Measurements from ENCODE around the gene TRAF3. TPM values are rescaled to one million over a fixed set of nuclear protein-coding genes. Genes with fewer than 3 reads are reported as not detected.

The TRAF3 gene
- polyA plus RNA-seq, 1 of the 3 experiments (the other 2 are of a cell fraction): 17.9 TPM

GRCh38 chr14:102752239-102752847 is 24.9 kb upstream of the TRAF3 start:
- no peak overlapping the region for H3K27ac ChIP-seq (ENCODE audit: low read depth in 2 of 2, low read length in 1 of 2)
- H3K4me3 ChIP-seq (ENCODE audit: low read depth in 2 of 2, low read length in 1 of 2): no peak overlapping the region
- no peak overlapping the region for H3K9ac ChIP-seq
- H3K79me2 ChIP-seq (ENCODE audit: insufficient read depth): no peaks in the 10 kb centered on the region
- H3K4me2 ChIP-seq: no peak overlapping the region
- CTCF ChIA-PET: interaction anchor here (2.4 kb wide), 1 partner anchor 58 kb away, joined by 7 read pairs; no protein-coding TSS in a partner anchor
- POLR2A ChIA-PET: no interaction called here
- H3K4me1 ChIP-seq (ENCODE audit: control insufficient read depth in 1 of 2, insufficient read depth in 2 of 2, low read depth in 1 of 2, low read length in 1 of 2): peaks cover 0 to 7% of the 10 kb centered on the region in 2 experiments; a peak in 1 of 4 replicates
- no peak for TF ChIP-seq RCOR1 (IDR thresholded peaks at IDR 0.05; ENCODE audit: low read length)
- TF ChIP-seq JUND (IDR thresholded peaks at IDR 0.05): no peak
- TF ChIP-seq RXRA (IDR thresholded peaks at IDR 0.05; ENCODE audit: borderline replicate concordance, low read depth): no peak
- no peak for TF ChIP-seq RAD21 (IDR thresholded peaks at IDR 0.05; ENCODE audit: low read length)
- TF ChIP-seq FOXJ3 (CRISPR knock-in tag; IDR thresholded peaks at IDR 0.05): no peak
- no peak for TF ChIP-seq EP300 (IDR thresholded peaks at IDR 0.05; ENCODE audit: borderline replicate concordance in 1 of 2, low read depth in 1 of 2, low read length in 1 of 2)
- TF ChIP-seq REST (IDR thresholded peaks at IDR 0.05; ENCODE audit: low read depth, low read length): no peak
- TF ChIP-seq, protein P1, sequence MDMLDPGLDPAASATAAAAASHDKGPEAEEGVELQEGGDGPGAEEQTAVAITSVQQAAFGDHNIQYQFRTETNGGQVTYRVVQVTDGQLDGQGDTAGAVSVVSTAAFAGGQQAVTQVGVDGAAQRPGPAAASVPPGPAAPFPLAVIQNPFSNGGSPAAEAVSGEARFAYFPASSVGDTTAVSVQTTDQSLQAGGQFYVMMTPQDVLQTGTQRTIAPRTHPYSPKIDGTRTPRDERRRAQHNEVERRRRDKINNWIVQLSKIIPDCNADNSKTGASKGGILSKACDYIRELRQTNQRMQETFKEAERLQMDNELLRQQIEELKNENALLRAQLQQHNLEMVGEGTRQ (IDR thresholded peaks at IDR 0.05; ENCODE audit: borderline replicate concordance, low read depth, low read length): no peak
- no peak overlapping the region for H2AFZ ChIP-seq (ENCODE audit: low read depth)
- H3K27me3 ChIP-seq (ENCODE audit: insufficient read depth): no peaks in the 10 kb centered on the region
- no peaks in the 10 kb centered on the region for H3K9me2 ChIP-seq
- no peaks in the 10 kb centered on the region for H4K20me1 ChIP-seq (ENCODE audit: insufficient read depth)
- H3F3A ChIP-seq (replicated peaks; ENCODE audit: insufficient read depth): no peaks in the 10 kb centered on the region
- H3K36me3 ChIP-seq (replicated peaks in 1 of 2; ENCODE audit: control insufficient read depth in 1 of 2, insufficient read depth in 2 of 2, low read length in 1 of 2): no peaks in the 10 kb centered on the region
- no peaks in the 10 kb centered on the region for H3K9me3 ChIP-seq
- 88% methylated on average over 8 of the region's 14 CpGs for WGBS (ENCODE audit: low lambda C conversion rate)
- no peak for DNase-seq

- no peaks in the 10 kb centered on the region for H3K27me3 ChIP-seq (ENCODE audit: insufficient read depth)
- H3K4me3 ChIP-seq (ENCODE audit: low read depth in 2 of 2, low read length in 1 of 2): no peak overlapping the region
- H3K4me2 ChIP-seq: no peak overlapping the region
- no peaks in the 10 kb centered on the region for H3F3A ChIP-seq (replicated peaks; ENCODE audit: insufficient read depth)
- no peak overlapping the region for H3K9ac ChIP-seq
- H3K9me3 ChIP-seq: no peaks in the 10 kb centered on the region
- H4K20me1 ChIP-seq (ENCODE audit: insufficient read depth): no peaks in the 10 kb centered on the region
- H3K79me2 ChIP-seq (ENCODE audit: insufficient read depth): no peaks in the 10 kb centered on the region
- no peaks in the 10 kb centered on the region for H3K9me2 ChIP-seq
- no peaks in the 10 kb centered on the region for H3K36me3 ChIP-seq (replicated peaks in 1 of 2; ENCODE audit: control insufficient read depth in 1 of 2, insufficient read depth in 2 of 2, low read length in 1 of 2)
- no peak overlapping the region for H3K27ac ChIP-seq (ENCODE audit: low read depth in 2 of 2, low read length in 1 of 2)
- WGBS (ENCODE audit: low lambda C conversion rate): 72% methylated on average over 10 of the region's 17 CpGs
- DNase-seq: no peak
- no peak overlapping the region for H2AFZ ChIP-seq (ENCODE audit: low read depth)
- TF ChIP-seq EZH2phosphoT487 (IDR thresholded peaks at IDR 0.05; ENCODE audit: borderline replicate concordance, low read depth): no peak
- no peak for TF ChIP-seq RCOR1 (IDR thresholded peaks at IDR 0.05; ENCODE audit: low read length)
- TF ChIP-seq RXRA (IDR thresholded peaks at IDR 0.05; ENCODE audit: borderline replicate concordance, low read depth): no peak
- no peak for TF ChIP-seq GATA2 (CRISPR knock-in tag; IDR thresholded peaks at IDR 0.05)
- peaks cover 0 to 5% of the 10 kb centered on the region in 2 experiments; a peak in 1 of 4 replicates for H3K4me1 ChIP-seq (ENCODE audit: control insufficient read depth in 1 of 2, insufficient read depth in 2 of 2, low read depth in 1 of 2, low read length in 1 of 2)
- ChIA-PET CTCF (interaction anchor here (0.6 kb wide), 1 partner anchor 297 kb away, joined by 3 read pairs; no protein-coding TSS in a partner anchor), POLR2A (no interaction called here)
These were observed 22.6 kb upstream of the TRAF3 start for GRCh38 chr14:102754370-102755262.

Measured in SK-N-SH (cell line).